Erythroblast (primary cell): ENCODE results near the gene CC2D1A.
"Not testable (repeated sequence)": the region's sequence is repeated elsewhere in the genome, so short reads cannot be mapped to it uniquely, and the experiment has no call there.

Experiments
- DNase-seq, 2 experiments: peaks; one replicate each; lab custom pipeline; 2025; lab: John Stamatoyannopoulos, UW
- GATA1 ChIP-seq: IDR thresholded peaks from 2 replicates; pipeline ENCODE4 v1.6.1; 2011; ENCODE audit warnings: low read depth, mild to moderate bottlenecking, control low read depth, low read length, moderate library complexity
- POLR2A ChIP-seq: IDR thresholded peaks from 2 replicates; pipeline ENCODE4 v1.6.1; 2011; ENCODE audit warnings: mild to moderate bottlenecking, low read length

Gene CC2D1A

DNA sequence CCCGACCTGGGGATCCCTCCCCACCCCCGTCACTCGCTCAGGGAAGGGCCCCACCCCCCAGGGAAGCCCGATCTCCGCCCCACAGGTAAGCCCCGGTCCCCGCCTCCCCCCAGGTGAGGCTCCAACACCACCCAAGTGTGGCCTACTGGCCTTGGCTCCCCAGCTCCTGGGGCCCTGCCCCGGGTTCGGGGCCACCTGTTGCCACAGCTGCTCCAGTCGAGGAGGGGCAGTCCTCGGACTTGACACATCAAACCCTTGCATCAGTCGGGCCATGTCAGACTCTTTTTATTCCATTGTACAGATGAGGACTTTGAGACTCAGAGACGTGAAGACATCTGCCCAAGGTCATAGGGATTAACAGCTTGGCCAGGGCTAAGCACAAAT, 512 bp downstream of the CC2D1A start:
- TF ChIP-seq GATA1 (no peak), POLR2A (no peak)
- peak; percentile 53 to 66 for DNase-seq

DNA sequence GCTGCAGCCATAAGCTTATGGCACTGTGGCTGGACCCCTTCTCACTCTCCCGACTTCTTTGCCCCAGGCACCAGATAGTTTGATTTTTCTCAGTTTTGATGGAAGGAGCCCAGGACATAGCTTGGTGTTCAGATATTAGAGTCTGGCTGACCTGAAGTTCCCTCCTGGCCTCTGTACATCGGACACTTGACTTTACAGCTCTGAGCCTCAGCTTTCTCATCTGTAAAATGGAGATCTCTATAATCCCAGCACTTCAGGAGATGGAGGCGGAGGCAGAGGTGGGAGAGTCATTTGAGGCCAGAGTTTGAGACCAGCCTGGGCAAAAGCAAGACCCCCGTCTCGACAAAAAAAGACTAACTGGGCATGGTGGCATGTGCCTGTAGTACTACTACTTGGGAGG, 909 bp downstream of the CC2D1A start:
- no peak for DNase-seq
- TF ChIP-seq GATA1 (no peak), POLR2A (no peak)

DNA sequence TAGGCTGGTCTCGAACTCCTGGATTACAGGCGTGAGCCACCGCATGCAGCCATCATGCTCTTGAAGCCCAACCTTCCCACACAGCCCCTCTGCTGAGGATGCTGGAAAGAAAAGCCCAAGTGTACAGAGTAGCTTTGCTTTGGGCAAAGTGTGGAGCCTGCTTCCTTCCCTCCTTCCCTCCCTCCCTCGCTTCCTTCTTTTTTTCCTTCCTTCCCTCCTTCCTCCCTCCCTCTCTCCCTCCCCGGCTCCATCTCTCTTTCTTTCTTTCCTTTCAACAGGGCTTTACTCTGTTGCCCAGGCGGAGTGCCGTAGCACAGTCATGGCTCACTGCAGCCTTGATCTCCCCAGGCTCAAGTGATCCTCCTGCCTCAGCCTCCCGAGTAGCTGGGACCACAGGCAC, 2.7 kb downstream of the CC2D1A start:
- TF ChIP-seq GATA1 (no peak), POLR2A (no peak)
- DNase-seq, result no peak

DNA sequence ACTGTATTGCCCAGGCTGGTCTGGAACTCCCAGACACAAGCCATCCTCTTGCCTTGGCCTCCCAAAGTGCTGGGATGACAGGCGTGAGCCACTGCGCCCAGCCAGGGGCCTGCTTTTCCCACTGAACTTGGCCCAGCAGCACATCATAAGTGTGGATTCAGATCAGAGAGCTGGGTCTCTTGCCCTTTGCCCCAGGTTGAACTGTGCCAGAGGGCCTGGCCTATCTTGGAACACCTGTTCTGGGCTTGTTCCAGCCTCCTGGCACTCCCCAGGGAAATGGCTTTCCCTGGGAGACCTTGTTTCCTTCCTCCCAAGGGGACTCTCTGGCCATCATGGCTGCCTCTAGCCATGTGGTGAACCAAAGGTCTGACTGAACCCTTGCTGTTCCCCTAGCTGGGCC, 3.4 kb downstream of the CC2D1A start:
- TF ChIP-seq POLR2A, result no peak
- TF ChIP-seq GATA1, result no peak
- DNase-seq, result no peak

DNA sequence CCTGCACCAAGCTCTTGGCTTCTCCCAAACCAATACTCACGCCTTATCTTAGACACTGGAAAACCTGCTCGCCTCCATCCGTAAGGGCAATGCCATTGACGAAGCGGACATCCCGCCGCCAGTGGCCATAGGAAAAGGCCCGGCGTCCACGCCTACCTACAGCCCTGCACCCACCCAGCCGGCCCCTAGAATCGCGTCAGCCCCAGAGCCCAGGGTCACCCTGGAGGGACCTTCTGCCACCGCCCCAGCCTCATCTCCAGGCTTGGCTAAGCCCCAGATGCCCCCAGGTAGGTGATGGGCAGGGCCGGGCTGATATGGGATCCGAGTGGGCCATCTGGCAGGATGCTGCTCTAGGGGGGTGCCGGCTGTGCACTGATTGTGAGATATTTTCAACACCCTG, 7.4 kb downstream of the CC2D1A start:
- DNase-seq, result no peak
- TF ChIP-seq POLR2A, result no peak
- TF ChIP-seq GATA1, result no peak

DNA sequence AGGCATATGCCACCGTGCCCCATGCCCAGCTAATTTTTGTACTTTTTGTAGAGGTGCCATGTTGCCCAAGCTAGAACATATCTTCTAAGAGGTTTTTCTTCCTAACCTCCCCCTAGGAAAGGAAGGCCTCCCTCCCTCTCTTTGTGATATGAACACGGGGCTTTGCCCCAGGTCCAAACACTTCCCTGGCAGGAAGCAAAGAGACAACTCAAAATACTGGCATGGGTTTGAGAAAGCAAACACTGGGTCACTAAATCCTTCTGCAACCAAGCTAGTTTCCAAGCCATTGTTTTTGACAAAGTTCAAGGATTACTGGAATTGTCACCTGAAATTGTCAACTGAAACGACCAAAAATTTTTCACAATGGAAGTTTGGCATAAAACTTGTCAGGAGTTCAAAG, 8.8 kb downstream of the CC2D1A start:
- no peak for DNase-seq

DNA sequence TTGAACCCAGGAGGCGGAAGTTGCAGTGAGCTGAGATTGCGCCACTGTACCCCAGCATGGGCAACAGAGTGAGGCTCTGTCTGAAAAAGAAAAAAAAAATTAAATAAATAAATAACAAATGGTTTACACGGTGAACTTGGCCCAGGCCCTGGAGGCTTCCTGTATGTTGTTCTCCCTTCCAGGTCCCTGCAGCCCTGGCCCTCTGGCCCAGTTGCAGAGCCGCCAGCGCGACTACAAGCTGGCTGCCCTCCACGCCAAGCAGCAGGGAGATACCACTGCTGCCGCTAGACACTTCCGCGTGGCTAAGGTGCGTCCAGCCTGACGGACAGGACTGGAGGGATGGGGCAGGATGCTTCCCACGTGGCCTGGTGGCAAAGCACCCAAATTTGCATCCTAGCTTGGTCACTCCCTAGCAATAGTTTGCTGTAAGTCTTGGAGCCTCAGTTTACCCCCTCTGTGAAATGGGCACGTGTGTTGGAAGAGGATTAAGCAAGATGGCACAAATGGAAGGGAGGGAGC, 11.9 kb downstream of the CC2D1A start:
- no peak for DNase-seq
- TF ChIP-seq POLR2A (no peak), GATA1 (no peak)

More for the DNA sequence above, 8.8 kb downstream of the CC2D1A start:
- TF ChIP-seq POLR2A (no peak), GATA1 (no peak)

DNA sequence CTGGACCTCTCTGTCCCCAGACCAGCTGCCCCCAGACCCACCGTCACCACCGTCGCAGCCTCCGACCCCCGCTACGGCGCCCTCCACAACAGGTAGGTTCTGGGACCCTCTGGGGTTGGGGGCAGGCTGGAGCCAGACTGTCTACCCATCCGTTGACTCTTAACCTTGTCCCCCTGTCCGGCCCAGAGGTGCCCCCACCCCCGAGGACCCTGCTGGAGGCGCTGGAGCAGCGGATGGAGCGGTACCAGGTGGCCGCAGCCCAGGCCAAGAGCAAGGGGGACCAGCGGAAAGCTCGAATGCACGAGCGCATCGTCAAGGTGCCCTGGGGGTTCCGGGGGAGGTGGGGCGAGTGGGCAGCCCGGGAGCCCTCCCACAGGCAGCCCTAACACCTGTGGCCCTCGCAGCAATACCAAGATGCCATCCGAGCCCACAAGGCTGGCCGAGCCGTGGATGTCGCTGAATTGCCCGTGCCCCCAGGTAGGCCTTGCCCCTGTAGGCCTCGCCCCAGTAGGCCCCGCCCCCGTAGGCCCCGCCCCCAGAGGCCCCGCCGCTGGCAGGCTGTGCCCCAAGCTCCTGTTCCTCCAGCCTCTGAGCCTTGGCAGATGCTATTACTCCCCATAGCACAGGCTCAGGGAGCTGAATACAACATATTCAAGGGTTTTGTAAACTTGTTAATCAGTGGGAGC, 12.9 kb downstream of the CC2D1A start:
- TF ChIP-seq POLR2A (no peak), GATA1 (no peak)
- DNase-seq, result no peak

DNA sequence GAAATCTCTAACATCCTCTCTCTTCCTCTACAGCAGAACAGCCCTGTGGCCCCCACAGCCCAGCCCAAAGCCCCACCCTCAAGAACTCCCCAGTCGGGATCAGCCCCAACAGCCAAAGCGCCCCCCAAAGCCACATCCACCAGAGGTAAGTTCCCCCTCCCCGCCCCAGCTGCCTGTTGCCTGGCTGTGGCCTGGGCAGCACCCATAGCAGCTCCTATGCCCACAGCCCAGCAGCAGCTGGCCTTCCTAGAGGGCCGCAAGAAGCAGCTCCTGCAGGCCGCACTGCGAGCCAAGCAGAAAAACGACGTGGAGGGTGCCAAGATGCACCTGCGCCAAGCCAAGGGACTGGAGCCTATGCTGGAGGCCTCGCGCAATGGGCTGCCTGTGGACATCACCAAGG, 14.5 kb downstream of the CC2D1A start:
- no peak for TF ChIP-seq GATA1
- DNase-seq, result no peak

DNA sequence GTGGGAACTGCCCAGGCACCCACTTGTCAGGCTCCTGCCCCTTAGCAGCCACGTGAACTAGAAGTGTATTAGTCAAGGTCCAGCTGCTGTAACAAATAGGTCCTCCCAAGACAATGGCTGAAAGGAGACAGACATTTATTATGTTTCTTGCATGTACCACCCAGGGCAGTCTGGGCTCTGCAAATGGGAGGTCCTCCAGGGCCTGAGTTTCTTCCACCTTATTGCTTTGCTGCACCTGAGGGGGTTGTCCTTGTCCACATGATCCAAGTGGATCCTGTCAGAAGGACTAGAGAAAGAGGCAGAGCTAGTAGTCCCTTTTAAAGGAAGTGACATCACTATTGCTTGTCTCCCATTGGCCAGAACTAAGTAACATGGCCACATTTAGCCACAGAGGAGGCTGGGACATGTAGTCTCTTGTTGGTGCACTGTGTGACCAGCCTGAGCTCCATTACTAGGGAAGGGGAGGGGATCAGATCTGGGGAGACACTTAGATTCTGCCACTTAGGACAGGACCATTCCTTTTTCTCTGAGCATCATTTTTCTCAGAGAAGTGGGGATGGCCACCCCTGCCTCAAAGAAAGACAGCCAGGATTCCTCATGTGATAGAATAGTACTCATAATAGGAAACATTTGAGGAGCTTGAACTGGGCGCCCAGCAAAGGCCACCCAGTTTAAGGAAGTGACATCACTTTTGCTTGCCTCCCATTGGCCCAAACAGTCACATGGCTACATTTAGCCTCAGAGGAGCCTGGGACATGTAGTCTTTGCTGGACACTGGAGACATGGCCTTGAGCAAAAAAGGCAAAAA, 15.1 kb downstream of the CC2D1A start:
- DNase-seq, result peak; percentile 49 to 63
- TF ChIP-seq POLR2A (no peak), GATA1 (no peak)

DNA sequence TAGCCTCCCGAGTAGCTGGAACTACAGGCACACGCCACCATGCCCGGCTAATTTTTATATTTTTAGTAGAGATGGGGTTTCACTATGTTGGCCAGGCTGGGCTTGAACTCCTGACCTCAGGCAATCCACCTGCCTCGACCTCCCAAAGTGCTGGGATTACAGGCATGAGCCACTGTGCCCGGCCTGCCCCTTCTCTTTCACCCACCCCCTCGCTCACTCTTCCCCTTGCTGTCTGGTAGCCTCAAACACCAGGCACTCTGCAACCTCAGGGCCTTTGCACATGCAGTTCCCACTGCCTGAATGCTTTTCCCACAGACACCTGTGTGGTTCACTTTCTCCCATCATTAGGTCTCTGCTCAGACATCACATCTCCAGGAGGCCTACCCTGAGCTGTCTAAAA, 16.1 kb downstream of the CC2D1A start:
- DNase-seq, result not testable (repeated sequence)

DNA sequence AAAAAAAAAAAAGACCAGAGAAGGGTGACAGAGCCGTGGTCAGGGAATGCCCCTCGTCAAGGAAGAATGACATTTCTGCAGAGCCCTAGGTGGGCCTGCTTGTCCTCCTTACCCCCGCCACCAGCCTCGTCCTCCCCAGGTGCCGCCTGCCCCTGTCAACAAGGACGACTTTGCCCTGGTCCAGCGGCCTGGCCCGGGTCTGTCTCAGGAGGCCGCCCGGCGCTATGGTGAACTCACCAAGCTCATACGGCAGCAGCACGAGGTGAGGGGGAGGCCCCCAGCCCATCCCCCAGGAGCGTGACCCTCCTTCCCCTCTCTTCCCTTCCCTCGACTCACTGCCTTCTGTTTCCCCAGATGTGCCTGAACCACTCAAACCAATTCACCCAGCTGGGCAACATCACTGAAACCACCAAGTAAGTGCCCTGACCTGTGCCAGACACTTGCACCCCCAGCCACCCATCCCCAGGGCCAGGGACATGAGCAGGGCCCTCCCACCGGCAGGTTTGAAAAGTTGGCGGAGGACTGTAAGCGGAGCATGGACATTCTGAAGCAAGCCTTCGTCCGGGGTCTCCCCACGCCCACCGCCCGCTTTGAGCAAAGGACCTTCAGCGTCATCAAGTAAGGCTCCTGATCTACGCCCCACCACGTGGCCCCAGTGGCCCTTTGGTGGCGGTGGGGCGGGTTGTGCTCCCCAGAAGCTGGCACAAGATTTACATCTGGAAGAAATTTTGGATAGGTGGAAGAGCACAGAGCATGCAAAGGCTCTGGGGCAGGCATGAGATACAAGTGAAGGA, 17.4 kb downstream of the CC2D1A start:
- no peak for TF ChIP-seq GATA1
- TF ChIP-seq POLR2A, result no peak

DNA sequence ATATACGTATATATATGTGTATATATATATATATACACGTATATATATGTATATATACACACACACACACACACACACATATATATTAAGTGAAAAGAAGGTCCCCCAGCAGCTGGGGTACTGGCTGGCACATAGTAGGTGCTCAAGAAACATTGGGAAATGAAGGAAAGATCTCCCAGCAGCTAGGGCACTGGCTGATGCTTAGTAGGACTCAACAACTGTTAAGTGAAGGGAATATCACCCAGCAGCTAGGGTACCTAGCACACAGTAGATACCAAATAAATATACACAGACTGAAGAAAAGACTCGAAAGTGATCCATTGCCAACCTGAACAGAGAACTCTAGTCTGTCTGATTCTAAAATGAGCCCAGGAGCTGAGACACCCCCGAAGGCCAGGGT, 20.0 kb downstream of the CC2D1A start:
- no peak for DNase-seq
- no peak for TF ChIP-seq POLR2A
- TF ChIP-seq GATA1, result no peak

More for the DNA sequence above, 17.4 kb downstream of the CC2D1A start:
- no peak for DNase-seq

DNA sequence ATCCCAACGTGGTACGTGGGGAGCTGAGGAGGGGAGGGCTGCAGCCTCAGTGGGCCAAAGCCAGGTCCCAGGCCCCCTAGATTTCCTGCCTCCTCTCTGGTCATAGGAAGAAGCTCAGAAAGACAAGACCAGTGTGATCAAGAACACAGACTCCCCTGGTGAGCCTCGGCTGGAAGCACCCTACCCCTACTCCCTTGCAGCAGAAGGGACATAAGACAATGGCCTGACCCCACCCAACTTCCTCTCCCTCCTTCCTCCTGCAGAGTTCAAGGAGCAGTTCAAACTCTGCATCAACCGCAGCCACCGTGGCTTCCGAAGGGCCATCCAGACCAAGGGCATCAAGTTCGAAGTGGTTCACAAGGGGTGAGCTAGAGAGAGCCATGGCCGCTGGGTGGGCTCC, 20.7 kb downstream of the CC2D1A start:
- DNase-seq, result no peak
- TF ChIP-seq GATA1 (no peak), POLR2A (no peak)
